Epithelial cell of proximal tubule (primary cell): ENCODE results near the gene RHOC. TPM values are rescaled to one million over a fixed set of nuclear protein-coding genes. Genes with fewer than 3 reads are reported as not detected.

ENCODE experiments used
- DNase-seq: peaks from one replicate; pipeline ENCODE4 v3.0.0-alpha.2; 2011; ENCODE audit warnings: low read depth
- H3K4me3 ChIP-seq: 2 replicates; pipeline ENCODE4 v1.5.1; 2011; ENCODE audit warnings: low read depth, mild to moderate bottlenecking, low read length
- total RNA-seq: library from RNA; depleted of rRNA; stranded (reverse); fragments of >200 nt; gene quantifications from 2 replicates; pipeline ENCODE4 v1.2.3, GENCODE V29; 2015
- TF ChIP-seq, protein P1 (sequence below): conservative IDR thresholded peaks from 2 replicates; pipeline ENCODE4 v1.5.1; 2012; ENCODE audit warnings: low read depth, mild to moderate bottlenecking, low read length

RHOC gene
- total RNA-seq: 766 and 1,011 TPM in 2 replicates

DNA sequence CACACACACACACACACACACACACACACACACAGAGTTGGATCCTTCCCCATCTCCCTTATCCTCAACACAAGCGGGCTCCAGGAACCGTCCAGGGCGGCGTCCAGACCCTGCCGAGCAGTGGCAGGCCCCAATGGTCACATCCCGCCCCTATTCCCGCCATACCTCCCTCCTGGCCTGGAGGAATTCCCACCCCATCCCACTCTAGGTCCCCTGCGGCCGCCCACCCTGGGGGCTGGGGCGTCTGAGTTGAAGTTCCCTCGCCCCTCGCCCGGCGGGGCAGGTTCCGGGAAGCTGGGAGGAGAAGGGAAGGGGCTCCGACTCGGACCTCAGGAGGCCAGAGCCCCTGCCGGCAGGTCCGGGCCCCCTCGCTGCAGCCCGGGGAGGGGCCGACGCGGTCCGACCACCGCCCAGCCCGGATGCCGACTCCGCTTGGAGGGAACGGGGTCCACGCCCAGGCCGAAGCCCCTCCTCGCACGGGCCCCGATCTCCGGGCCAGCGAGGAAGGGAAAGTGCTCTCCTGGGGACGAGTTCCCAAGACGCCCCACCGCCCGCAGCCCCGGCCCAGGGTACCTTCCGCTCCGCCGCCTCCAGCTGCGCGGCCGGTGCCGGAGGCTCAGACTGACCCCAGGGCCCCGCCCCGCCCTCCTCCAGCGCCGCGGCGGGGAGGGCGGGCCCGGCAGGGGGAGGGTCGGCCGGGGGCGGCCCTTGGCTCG lies at the start of gene RHOC:
TSS of gene RHOC (minus strand) at position 623 of the 716 bp plus-strand sequence. CDS start 3,328 bp downstream, outside the sequence.
- H3K4me3 ChIP-seq: peak within 1 kb of the TSS; percentile 95
- no peak for DNase-seq
- TF ChIP-seq, protein P1, sequence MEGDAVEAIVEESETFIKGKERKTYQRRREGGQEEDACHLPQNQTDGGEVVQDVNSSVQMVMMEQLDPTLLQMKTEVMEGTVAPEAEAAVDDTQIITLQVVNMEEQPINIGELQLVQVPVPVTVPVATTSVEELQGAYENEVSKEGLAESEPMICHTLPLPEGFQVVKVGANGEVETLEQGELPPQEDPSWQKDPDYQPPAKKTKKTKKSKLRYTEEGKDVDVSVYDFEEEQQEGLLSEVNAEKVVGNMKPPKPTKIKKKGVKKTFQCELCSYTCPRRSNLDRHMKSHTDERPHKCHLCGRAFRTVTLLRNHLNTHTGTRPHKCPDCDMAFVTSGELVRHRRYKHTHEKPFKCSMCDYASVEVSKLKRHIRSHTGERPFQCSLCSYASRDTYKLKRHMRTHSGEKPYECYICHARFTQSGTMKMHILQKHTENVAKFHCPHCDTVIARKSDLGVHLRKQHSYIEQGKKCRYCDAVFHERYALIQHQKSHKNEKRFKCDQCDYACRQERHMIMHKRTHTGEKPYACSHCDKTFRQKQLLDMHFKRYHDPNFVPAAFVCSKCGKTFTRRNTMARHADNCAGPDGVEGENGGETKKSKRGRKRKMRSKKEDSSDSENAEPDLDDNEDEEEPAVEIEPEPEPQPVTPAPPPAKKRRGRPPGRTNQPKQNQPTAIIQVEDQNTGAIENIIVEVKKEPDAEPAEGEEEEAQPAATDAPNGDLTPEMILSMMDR: no peak

DNA sequence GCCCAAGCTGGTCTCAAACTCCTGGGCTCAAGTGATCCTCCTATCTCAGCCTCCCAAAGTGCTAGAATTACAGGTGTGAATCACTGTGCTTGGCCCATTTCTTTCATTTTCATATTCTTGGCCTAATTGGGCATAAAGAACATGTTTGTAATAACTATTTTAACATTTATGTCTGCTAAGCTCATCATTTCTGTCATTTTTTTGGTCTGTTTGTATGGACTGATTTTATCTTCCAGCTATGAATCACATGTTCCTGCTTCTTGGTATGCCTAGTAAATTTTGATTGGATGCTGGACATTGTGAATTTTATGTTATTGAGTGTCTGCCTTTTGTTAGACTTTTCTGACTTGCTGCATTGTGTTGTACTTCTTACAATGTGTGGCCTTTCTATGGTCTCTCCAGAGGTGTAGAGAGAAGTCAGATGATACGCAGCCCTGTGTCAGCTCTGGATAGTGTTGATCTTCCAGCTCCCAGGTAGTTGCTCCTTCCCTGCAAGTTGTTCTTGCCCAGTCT lies 47.2 kb upstream of the RHOC start:
- H3K4me3 ChIP-seq: no peak overlapping the region
- no peak for DNase-seq
- TF ChIP-seq, protein P1: no peak

DNA sequence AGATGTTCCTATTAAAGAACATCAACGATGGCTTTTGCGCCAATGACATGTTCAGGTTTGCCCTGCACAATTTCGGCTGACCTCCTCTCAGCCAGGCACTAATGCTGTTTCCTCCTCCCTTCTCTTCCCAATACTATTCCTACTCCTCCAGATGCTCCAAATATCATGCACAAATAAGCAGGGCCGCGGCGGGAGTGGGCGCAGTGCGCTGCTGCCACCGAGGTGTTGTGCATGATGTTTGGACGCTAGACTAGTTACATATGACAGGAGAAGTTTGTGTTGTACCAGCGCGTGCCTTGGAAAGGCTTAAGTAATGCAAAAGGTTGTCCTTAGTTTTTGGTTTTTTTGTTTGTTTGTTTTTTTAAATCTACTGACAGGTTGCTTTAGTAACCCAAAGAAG lies 41.5 kb upstream of the RHOC start:
- no peak for DNase-seq
- no peak overlapping the region for H3K4me3 ChIP-seq
- TF ChIP-seq, protein P1: no peak

DNA sequence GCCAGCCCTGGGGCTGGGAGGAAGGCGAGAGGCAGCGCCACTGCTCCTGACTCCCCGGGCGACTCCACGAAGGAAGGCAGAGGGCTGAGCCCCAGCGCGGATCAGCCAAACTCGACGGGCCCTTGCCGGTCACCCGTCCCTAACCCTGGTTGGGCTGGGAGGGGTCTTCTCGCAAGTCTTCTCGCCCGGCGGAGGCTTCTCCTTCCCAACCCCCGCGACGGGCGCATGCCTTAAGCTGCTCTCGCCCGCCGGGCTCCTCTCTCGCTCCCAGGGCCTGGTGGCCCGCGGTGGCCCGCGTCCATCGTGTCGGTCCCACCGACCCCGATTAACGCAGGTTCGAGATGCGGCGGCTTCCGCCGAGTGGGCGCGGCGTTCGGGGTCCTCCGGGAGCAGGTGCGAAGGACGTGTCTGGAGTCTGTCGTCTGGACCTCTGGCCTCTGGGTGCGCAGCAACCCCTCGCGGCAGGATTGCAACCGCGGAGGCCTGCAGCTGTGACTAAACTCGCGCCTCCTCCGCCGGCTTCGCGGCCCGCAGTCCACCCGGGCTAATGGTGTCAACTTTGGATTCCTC lies 37.2 kb upstream of the RHOC start:
- DNase-seq: no peak
- TF ChIP-seq, protein P1: peak; percentile 59
- peak overlapping the region; percentile 41 for H3K4me3 ChIP-seq

DNA sequence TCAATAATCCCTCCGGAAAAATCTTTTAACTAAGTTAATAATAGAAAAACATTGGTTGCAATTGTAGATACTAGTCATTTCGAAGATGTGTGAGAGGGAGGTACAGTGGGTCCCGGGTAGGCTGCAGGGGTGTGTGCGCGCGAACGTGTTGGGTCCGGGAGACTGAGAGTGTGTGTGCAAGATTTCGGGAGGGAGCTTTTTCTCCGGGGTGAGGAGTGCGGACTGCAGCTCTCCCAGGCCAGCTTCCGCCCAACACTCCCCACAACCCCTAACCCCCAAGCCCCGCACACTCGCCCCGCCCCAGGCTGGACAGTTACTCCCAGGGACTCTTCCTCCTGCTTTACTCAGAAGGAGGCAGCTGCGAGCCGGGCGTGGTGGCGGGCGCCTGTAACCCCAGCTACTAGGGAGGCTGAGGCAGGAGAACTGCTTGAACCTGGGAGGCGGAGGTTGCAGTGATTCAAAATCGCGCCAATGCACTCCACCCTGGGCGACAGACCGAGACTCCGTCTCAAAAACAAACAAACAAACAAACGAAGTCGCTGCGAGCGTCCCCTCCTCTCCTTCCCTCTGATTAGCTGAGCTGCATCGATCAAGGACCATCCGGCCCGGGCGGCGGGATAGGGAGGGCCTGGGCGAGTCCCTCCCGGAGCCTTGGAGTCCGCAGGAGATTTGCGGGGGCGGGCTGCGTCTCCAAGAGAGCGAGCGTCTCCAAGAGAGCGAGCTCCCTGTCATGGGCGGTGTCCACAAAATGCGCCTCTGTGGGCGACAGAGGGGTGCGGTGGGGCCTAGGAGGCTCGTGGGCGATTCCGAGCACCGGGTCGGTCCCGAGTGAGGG lies 36.5 kb upstream of the RHOC start:
- TF ChIP-seq, protein P1: no peak
- peak overlapping the region; percentile 41 for H3K4me3 ChIP-seq
- DNase-seq: no peak

DNA sequence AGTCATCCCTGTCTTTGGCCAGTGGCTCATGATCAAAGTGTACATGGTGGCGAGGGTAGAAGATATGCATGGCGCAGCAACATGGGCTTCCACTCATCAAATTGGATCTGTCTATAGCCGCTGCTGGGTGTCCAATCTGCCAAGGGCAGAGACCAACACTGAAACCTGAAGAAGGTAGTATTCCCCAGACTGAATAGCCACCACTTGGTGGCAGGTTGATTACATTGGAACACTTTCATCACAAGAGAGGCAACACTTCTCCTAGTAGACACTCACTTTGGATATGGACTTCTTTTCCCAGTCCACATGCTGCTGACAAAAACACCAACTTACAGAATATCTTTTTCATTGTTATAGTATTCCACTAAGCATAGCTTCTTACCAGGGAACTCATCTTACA lies 30.6 kb upstream of the RHOC start:
- TF ChIP-seq, protein P1: no peak
- H3K4me3 ChIP-seq: no peak overlapping the region
- no peak for DNase-seq
